HEK293 (cell line): ENCODE data around the gene KIF26B.

Experiments used
- ATF2 ChIP-seq: fragments of 450-650 bp; formaldehyde crosslinking; IDR thresholded peaks from 2 replicates; pipeline ENCODE4 v1.5.1; 2016; ENCODE audit warnings: missing biosample characterization, missing genetic modification characterization, low read depth
- CTCF ChIP-seq: fragments of 450-650 bp; formaldehyde crosslinking; IDR thresholded peaks from 2 replicates; pipeline ENCODE4 v1.5.1; 2016; ENCODE audit warnings: missing biosample characterization, missing genetic modification characterization
- ZNF280D ChIP-seq: fragments of 450-650 bp; formaldehyde crosslinking; IDR thresholded peaks from 2 replicates; pipeline ENCODE4 v1.5.1; 2016; ENCODE audit warnings: missing biosample characterization, missing genetic modification characterization
- ZNF391 ChIP-seq: fragments of 450-650 bp; formaldehyde crosslinking; IDR thresholded peaks from 2 replicates; pipeline ENCODE4 v1.5.1; 2016; ENCODE audit warnings: low read depth, missing biosample characterization, missing genetic modification characterization, borderline replicate concordance
- TF ChIP-seq, protein P1 (sequence below): fragments of 450-650 bp; formaldehyde crosslinking; IDR thresholded peaks from 2 replicates; pipeline ENCODE4 v1.5.1; 2016; ENCODE audit warnings: missing biosample characterization, missing genetic modification characterization

- no peak for TF ChIP-seq CTCF (tag by site-specific recombination)
- TF ChIP-seq ZNF391 = no peak
- TF ChIP-seq, protein P1, sequence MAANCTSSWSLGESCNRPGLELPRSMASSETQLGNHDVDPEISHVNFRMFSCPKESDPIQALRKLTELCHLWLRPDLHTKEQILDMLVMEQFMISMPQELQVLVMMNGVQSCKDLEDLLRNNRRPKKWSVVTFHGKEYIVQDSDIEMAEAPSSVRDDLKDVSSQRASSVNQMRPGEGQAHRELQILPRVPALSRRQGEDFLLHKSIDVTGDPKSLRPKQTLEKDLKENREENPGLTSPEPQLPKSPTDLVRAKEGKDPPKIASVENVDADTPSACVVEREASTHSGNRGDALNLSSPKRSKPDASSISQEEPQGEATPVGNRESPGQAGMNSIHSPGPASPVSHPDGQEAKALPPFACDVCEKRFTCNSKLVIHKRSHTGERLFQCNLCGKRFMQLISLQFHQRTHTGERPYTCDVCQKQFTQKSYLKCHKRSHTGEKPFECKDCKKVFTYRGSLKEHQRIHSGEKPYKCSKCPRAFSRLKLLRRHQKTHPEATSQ (tag by site-specific recombination) = no peak
- no peak for TF ChIP-seq ZNF280D (tag by site-specific recombination)
- no peak for TF ChIP-seq ATF2 (tag by site-specific recombination)
Measured at GRCh38 chr1:245585252-245585959, 430.6 kb downstream of the KIF26B start.
